HG03095 (cell line): ENCODE results near the gene CCDC57.

Source experiments
- ATAC-seq: cut with Tn5 transposase; IDR thresholded peaks from one replicate; pipeline ENCODE4 v1.9.1; 2021; ENCODE audit warnings: moderate library complexity; ENCODE audit not compliant: unreplicated experiment

Gene CCDC57

GRCh38 chr17:82236142-82236971, 23.7 kb upstream of the CCDC57 start:
- ATAC-seq = no peak

GRCh38 chr17:82235775-82236141, 23.1 kb upstream of the CCDC57 start:
- no peak for ATAC-seq

- ATAC-seq = no peak
These were observed 22.6 kb upstream of the CCDC57 start for GRCh38 chr17:82235056-82235774.

- no peak for ATAC-seq
These were observed 21.8 kb upstream of the CCDC57 start for GRCh38 chr17:82234211-82235055.

GRCh38 chr17:82232876-82233785, 20.5 kb upstream of the CCDC57 start:
- no peak for ATAC-seq

- no peak for ATAC-seq
These were observed 19.7 kb upstream of the CCDC57 start for GRCh38 chr17:82232322-82232820.

- ATAC-seq = no peak
These were observed 19.1 kb upstream of the CCDC57 start for GRCh38 chr17:82231562-82232321.

- no peak for ATAC-seq
These were observed 18.6 kb upstream of the CCDC57 start for GRCh38 chr17:82231312-82231561.

GRCh38 chr17:82230609-82231311, 18.1 kb upstream of the CCDC57 start:
- no peak for ATAC-seq

- ATAC-seq = no peak
These were observed 17.3 kb upstream of the CCDC57 start for GRCh38 chr17:82229698-82230608.

- peak; percentile 42 for ATAC-seq
These were observed 16.4 kb upstream of the CCDC57 start, which contains the start of gene SLC16A3 for GRCh38 chr17:82228842-82229697. TSS of gene SLC16A3 (plus strand) at chr17:82229042. CDS start at chr17:82236009, 6,967 bp downstream.

- peak; percentile 30 for ATAC-seq
These were observed 15.7 kb upstream of the CCDC57 start for GRCh38 chr17:82228278-82228841.

GRCh38 chr17:82227629-82228277, 15.1 kb upstream of the CCDC57 start:
- no peak for ATAC-seq

GRCh38 chr17:82226809-82227628, 14.4 kb upstream of the CCDC57 start:
- ATAC-seq = no peak

- ATAC-seq = no peak
These were observed 13.6 kb upstream of the CCDC57 start for GRCh38 chr17:82226146-82226808.
